NT2/D1 (cell line): Measurements from ENCODE around the gene TSC22D1.

Experiments used
- DNase-seq: peaks from one replicate; pipeline ENCODE4 v3.0.0-alpha.2; 2011; ENCODE audit warnings: low read depth, low spot score
- H3K27me3 ChIP-seq: 2 replicates; pipeline ENCODE4 v1.6.0; 2011; ENCODE audit warnings: mild to moderate bottlenecking; ENCODE audit not compliant: insufficient read length, insufficient read depth
- H3K36me3 ChIP-seq: 2 replicates; pipeline ENCODE4 v1.6.1; 2011; ENCODE audit warnings: mild to moderate bottlenecking, low read length, mixed read lengths; ENCODE audit not compliant: insufficient read depth, insufficient read length
- H3K4me1 ChIP-seq: 2 replicates; pipeline ENCODE4 v1.5.1; 2011; ENCODE audit not compliant: insufficient read depth, insufficient read length
- H3K4me3 ChIP-seq: 2 replicates; pipeline ENCODE4 v1.5.1; 2011; ENCODE audit warnings: low read depth; ENCODE audit not compliant: insufficient read length
- H3K9ac ChIP-seq: 2 replicates; pipeline ENCODE4 v1.6.0; 2011; ENCODE audit warnings: low read depth; ENCODE audit not compliant: insufficient read length
- H3K9me3 ChIP-seq: 2 replicates; pipeline ENCODE4 v1.5.1; 2011; ENCODE audit warnings: mild to moderate bottlenecking, low read length; ENCODE audit not compliant: insufficient read depth
- SUZ12 ChIP-seq: IDR thresholded peaks from 2 replicates; pipeline ENCODE4 v1.6.1; 2011; ENCODE audit not compliant: insufficient read length, insufficient read depth; ENCODE audit errors: extremely low read depth
- YY1 ChIP-seq: IDR thresholded peaks from 2 replicates; pipeline ENCODE4 v1.6.1; 2011; ENCODE audit not compliant: insufficient read length, insufficient read depth
- ZNF274 ChIP-seq: IDR thresholded peaks from 2 replicates; pipeline ENCODE4 v1.6.1; 2011; ENCODE audit warnings: mild to moderate bottlenecking, low read depth, low read length

The TSC22D1 gene

DNA sequence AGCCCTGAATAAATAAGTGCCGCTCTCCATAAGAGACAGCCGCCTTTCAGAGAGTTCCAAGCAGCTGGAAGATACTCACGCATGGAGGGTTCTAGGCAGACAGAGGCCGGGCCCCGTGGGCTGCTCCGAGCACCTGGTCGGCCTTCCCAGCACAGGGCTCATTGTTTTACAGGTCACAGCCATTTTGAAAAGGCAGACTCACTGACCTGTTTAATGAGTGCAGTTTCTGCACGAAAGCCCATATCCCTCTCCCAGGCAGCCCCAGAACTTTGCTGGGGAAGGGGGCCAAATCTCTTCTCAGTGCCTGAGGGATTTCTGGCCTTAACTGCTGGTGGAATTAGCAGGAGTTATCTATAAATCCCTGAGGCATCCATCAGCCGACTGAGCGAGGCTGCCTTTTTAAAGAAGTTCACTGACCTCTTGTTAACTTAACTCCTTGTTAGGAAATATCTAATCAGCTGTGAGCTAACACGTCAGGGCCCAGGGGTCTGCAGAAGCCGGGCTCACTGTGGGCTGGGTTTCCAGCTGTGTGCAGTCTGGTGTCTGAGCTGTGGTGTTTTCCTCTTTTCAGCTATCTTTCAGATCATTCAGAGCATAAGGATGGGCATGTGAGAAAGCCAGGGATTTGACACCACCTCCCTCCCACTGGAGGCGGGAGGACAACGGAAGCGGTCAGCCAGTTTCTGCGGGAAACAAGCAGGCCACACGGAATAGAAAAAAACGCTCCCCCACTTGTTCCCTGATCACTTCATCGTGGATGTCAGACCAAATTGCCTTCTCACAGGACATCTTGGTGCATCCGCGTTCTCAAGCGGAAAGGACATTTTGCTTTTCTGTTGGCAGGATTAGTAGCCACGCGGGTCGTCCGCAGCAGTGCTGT lies 179.2 kb downstream of the TSC22D1 start:
- Histone ChIP-seq H3K9me3 (no peaks in the 10 kb centered on the region), H3K36me3 (no peaks in the 10 kb centered on the region), H3K4me1 (peaks cover 5% of the 10 kb centered on the region), H3K27me3 (no peaks in the 10 kb centered on the region), H3K4me3 (no peak overlapping the region), H3K9ac (no peak overlapping the region)
- TF ChIP-seq SUZ12 = no peak
- no peak for TF ChIP-seq YY1
- no peak for TF ChIP-seq ZNF274
- DNase-seq = no peak

DNA sequence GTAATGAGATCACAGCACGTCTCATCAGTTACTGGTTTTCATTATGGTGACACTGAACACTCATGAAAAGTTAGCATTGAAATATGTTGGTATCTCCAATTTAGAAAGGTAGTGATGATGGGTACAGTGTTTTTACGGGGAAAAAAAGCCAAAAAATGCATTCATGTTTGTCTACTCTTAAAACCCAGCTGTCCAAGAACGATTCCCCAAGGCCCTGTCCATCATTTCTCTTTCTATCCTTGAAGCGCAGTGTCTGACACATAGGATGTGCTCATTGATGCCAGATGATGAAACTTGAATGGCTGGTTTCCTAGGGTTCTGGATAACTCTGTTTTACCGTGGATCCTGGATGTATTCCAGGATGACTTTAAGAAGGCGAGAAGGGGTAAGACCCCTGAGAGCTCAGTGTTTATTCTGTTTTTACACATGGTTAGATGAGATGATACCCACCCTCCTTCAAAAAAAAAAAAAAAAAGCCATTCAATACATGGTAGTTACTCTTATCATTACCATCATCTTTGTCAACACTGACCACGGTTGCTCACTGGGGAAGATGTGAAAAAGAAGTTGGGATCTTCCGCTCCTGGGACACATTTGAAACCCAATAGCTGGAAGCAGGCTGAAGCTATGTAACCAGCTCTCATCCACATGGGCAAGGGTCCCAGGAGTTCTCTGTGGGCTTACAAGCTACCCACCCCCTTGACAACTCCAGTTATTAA lies 180.0 kb downstream of the TSC22D1 start:
- DNase-seq = no peak
- TF ChIP-seq YY1 = no peak
- TF ChIP-seq SUZ12 = no peak
- no peak for TF ChIP-seq ZNF274
- no peaks in the 10 kb centered on the region for H3K27me3 ChIP-seq
- no peak overlapping the region for H3K9ac ChIP-seq
- no peaks in the 10 kb centered on the region for H3K36me3 ChIP-seq
- H3K4me3 ChIP-seq = no peak overlapping the region
- peaks cover 5% of the 10 kb centered on the region for H3K4me1 ChIP-seq
- no peaks in the 10 kb centered on the region for H3K9me3 ChIP-seq

- H3K27me3 ChIP-seq = no peaks in the 10 kb centered on the region
- TF ChIP-seq SUZ12 (no peak), YY1 (no peak), ZNF274 (no peak)
- no peak overlapping the region for H3K4me3 ChIP-seq
- DNase-seq = no peak
- peaks cover 5% of the 10 kb centered on the region for H3K4me1 ChIP-seq
- no peaks in the 10 kb centered on the region for H3K9me3 ChIP-seq
- no peaks in the 10 kb centered on the region for H3K36me3 ChIP-seq
- H3K9ac ChIP-seq = no peak overlapping the region
Measured at GRCh38 chr13:44394658-44395057, 181.5 kb downstream of the TSC22D1 start.

- no peak overlapping the region for H3K4me3 ChIP-seq
- no peaks in the 10 kb centered on the region for H3K36me3 ChIP-seq
- H3K27me3 ChIP-seq = no peaks in the 10 kb centered on the region
- H3K4me1 ChIP-seq = peaks cover 5% of the 10 kb centered on the region
- no peaks in the 10 kb centered on the region for H3K9me3 ChIP-seq
- H3K9ac ChIP-seq = no peak overlapping the region
- no peak for DNase-seq
- TF ChIP-seq SUZ12 (no peak), ZNF274 (no peak), YY1 (no peak)
Measured at GRCh38 chr13:44393391-44393790, 182.7 kb downstream of the TSC22D1 start.

- DNase-seq = no peak
- Histone ChIP-seq H3K4me1 (no peaks in the 10 kb centered on the region), H3K27me3 (no peaks in the 10 kb centered on the region), H3K4me3 (no peak overlapping the region), H3K9ac (no peak overlapping the region), H3K36me3 (no peaks in the 10 kb centered on the region), H3K9me3 (no peaks in the 10 kb centered on the region)
- TF ChIP-seq ZNF274 (no peak), YY1 (no peak)
Measured at GRCh38 chr13:44389876-44390275, 186.3 kb downstream of the TSC22D1 start.

GRCh38 chr13:44389060-44389666 lies 187.0 kb downstream of the TSC22D1 start:
- no peak overlapping the region for H3K4me3 ChIP-seq
- no peak for TF ChIP-seq YY1
- TF ChIP-seq ZNF274 = no peak
- TF ChIP-seq SUZ12 = no peak
- DNase-seq = no peak
- no peaks in the 10 kb centered on the region for H3K9me3 ChIP-seq
- no peak overlapping the region for H3K9ac ChIP-seq
- H3K36me3 ChIP-seq = no peaks in the 10 kb centered on the region
- H3K4me1 ChIP-seq = no peaks in the 10 kb centered on the region
- no peaks in the 10 kb centered on the region for H3K27me3 ChIP-seq

DNA sequence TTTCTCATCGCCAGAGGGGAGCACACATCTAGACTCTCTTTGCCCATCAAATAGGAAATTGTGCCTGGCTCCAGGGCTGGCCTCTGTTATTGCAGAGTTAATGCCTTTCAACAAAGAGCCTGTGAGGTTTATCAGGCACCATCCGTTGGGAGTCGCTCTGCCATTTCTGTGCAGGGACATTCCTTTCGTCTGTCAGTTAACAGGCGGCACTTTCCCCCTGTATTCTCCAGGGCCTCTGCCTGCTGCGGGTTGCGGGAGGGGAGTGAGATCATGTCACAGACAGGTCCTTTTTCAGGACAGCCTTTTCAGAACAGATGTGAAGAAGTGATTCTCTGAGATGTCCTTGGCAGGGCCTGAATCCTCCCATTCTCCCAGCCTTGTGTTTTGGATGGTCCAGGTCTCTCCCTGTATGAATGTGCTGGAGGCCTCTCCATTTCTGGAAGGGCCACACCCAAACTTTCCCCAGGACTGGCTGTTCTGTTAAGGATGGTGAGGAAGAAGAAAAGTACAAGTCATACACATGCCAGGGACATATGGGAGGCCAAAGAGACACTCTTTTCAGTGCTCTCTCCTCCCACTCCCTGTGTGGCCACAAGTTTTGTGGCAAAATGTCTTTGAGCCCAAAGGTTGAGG lies 187.6 kb downstream of the TSC22D1 start:
- Histone ChIP-seq H3K4me3 (no peak overlapping the region), H3K4me1 (no peaks in the 10 kb centered on the region), H3K36me3 (no peaks in the 10 kb centered on the region), H3K27me3 (no peaks in the 10 kb centered on the region), H3K9me3 (no peaks in the 10 kb centered on the region), H3K9ac (no peak overlapping the region)
- TF ChIP-seq ZNF274 (no peak), YY1 (no peak)
- DNase-seq = no peak
